ENCODE data around the gene SNAPC2. TPM values are rescaled to one million over a fixed set of nuclear protein-coding genes. Genes with fewer than 3 reads are reported as not detected.
A peak's percentile ranks its signal among the peaks of the same experiment; 100 is the strongest.

Gene SNAPC2
- total RNA-seq, 1 donor from 2014 or later, result 15.2 TPM

DNA sequence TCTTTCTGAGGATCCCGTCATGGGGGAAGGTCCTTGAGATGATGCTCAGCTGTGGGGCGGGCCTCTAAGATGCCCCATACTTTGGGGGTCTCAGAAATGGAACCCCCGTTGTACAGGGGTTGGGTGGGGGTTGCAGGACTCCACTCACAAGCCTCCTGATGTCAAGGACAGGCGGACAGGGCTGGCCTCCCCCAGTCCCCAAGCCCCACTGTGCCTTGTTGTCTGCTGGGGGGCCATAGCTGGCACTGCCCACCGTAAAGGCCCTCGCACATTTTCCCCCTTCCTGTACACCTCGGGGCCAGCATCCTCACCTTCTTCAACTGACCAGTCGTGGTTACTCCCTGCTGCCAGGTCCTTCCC is 2.7 kb downstream of the SNAPC2 start:
- FAIRE-seq (no peak), DNase-seq (ENCODE audit: low read depth) (no peak)
- Histone ChIP-seq H3K4me2 (ENCODE audit: low read length) (no peak overlapping the region), H4K20me1 (ENCODE audit: insufficient read depth, low read length) (peaks cover 17% of the 10 kb centered on the region), H3K9ac (ENCODE audit: low read length) (no peak overlapping the region), H3K27ac (ENCODE audit: low read depth, low read length) (no peak overlapping the region), H3K4me3 (ENCODE audit: insufficient read depth, low read depth, low read length) (no peak overlapping the region), H3K36me3 (ENCODE audit: insufficient read depth, low read length) (peaks cover 3% of the 10 kb centered on the region), H3K27me3 (ENCODE audit: insufficient read depth, low read length) (peaks cover 4% of the 10 kb centered on the region), H3K9me3 (ENCODE audit: insufficient read depth, low read depth, low read length) (no peaks in the 10 kb centered on the region), H3K4me1 (ENCODE audit: insufficient read depth, low read length) (peaks cover 24% of the 10 kb centered on the region), H2AFZ (ENCODE audit: low read depth, low read length) (no peak overlapping the region), H3K79me2 (ENCODE audit: insufficient read depth, low read length) (peaks cover 6% of the 10 kb centered on the region)
- no peak overlapping the region for H3K4me3 Mint-ChIP-seq (ENCODE audit: unreplicated experiment)
- TF ChIP-seq EZH2 (IDR thresholded peaks at IDR 0.05; ENCODE audit: insufficient read depth, low read length), result no peak
- TF ChIP-seq, protein P1, sequence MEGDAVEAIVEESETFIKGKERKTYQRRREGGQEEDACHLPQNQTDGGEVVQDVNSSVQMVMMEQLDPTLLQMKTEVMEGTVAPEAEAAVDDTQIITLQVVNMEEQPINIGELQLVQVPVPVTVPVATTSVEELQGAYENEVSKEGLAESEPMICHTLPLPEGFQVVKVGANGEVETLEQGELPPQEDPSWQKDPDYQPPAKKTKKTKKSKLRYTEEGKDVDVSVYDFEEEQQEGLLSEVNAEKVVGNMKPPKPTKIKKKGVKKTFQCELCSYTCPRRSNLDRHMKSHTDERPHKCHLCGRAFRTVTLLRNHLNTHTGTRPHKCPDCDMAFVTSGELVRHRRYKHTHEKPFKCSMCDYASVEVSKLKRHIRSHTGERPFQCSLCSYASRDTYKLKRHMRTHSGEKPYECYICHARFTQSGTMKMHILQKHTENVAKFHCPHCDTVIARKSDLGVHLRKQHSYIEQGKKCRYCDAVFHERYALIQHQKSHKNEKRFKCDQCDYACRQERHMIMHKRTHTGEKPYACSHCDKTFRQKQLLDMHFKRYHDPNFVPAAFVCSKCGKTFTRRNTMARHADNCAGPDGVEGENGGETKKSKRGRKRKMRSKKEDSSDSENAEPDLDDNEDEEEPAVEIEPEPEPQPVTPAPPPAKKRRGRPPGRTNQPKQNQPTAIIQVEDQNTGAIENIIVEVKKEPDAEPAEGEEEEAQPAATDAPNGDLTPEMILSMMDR (IDR thresholded peaks at IDR 0.05; ENCODE audit: insufficient read depth, low read depth, low read length), result no peak
- peaks cover 2% of the 10 kb centered on the region for H3K36me3 Mint-ChIP-seq (ENCODE audit: low read depth, unreplicated experiment)
- no peaks in the 10 kb centered on the region for H3K27me3 Mint-ChIP-seq (ENCODE audit: low read depth, unreplicated experiment)
- H3K4me1 Mint-ChIP-seq (ENCODE audit: low read depth, unreplicated experiment), result peaks cover 8% of the 10 kb centered on the region
- no peaks in the 10 kb centered on the region for H3K9me3 Mint-ChIP-seq (ENCODE audit: unreplicated experiment)
- H3K27ac Mint-ChIP-seq (ENCODE audit: unreplicated experiment), result peak overlapping the region; percentile 77

DNA sequence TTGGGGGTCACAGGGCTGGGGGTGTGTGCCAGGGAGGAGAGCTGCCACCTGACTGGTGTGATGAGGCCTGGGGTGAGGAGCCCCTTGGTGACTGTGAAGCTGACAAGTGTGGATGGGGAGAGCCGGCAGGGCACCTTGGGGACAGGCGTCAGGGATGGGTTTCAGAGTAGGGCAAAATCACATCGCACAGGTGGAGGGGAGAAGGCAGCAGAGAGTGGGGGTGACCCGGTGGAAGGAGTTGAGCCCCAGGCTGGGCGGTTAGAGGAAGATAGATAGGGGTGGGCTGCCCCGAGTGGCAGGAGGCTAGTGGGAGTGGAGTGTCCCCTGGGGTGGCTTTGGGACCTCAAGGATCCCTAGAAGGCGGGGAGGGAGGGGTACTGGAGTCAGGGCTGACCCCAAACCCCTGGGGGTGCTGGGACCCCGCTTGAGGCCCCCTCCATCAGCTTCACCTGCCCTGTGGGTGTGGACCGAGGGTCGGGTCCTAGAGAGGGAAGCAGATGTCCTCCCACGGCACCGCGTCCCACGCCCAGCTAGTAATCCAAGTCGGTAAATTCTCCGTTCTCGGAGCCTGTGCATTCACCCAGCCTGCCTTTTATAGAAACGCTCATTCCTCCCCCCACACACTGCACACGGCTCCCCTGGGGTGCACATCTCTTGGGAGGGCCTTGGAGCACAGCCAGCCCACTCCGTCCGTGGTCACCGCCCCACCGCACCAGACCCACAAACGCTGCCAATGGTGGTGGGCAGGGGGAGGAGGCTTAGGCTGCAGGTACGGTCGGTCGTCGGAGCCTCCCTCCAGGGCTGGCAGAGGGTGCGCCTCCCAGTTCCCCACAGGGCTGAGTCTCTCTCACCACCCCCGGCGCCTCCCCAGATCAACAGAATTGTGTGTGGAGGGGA is 3.4 kb downstream of the SNAPC2 start:
- FAIRE-seq, result no peak
- Histone ChIP-seq H3K4me2 (ENCODE audit: low read length) (no peak overlapping the region), H3K36me3 (ENCODE audit: insufficient read depth, low read length) (peaks cover 3% of the 10 kb centered on the region), H3K9ac (ENCODE audit: low read length) (no peak overlapping the region), H3K9me3 (ENCODE audit: insufficient read depth, low read depth, low read length) (no peaks in the 10 kb centered on the region), H3K4me1 (ENCODE audit: insufficient read depth, low read length) (peaks cover 32% of the 10 kb centered on the region), H3K27ac (ENCODE audit: low read depth, low read length) (no peak overlapping the region), H4K20me1 (ENCODE audit: insufficient read depth, low read length) (peaks cover 17% of the 10 kb centered on the region), H3K27me3 (ENCODE audit: insufficient read depth, low read length) (peaks cover 1% of the 10 kb centered on the region), H3K4me3 (ENCODE audit: insufficient read depth, low read depth, low read length) (no peak overlapping the region), H2AFZ (ENCODE audit: low read depth, low read length) (no peak overlapping the region), H3K79me2 (ENCODE audit: insufficient read depth, low read length) (peaks cover 6% of the 10 kb centered on the region)
- H3K27ac Mint-ChIP-seq (ENCODE audit: unreplicated experiment), result peak overlapping the region; percentile 77
- H3K9me3 Mint-ChIP-seq (ENCODE audit: unreplicated experiment), result no peaks in the 10 kb centered on the region
- H3K27me3 Mint-ChIP-seq (ENCODE audit: low read depth, unreplicated experiment), result no peaks in the 10 kb centered on the region
- TF ChIP-seq, protein P1 (IDR thresholded peaks at IDR 0.05; ENCODE audit: insufficient read depth, low read depth, low read length), result no peak
- no peak for TF ChIP-seq EZH2 (IDR thresholded peaks at IDR 0.05; ENCODE audit: insufficient read depth, low read length)
- peaks cover 6% of the 10 kb centered on the region for H3K36me3 Mint-ChIP-seq (ENCODE audit: low read depth, unreplicated experiment)
- peak overlapping the region; percentile 50 for H3K4me3 Mint-ChIP-seq (ENCODE audit: unreplicated experiment)
- no peak for DNase-seq (ENCODE audit: low read depth)
- H3K4me1 Mint-ChIP-seq (ENCODE audit: low read depth, unreplicated experiment), result peaks cover 13% of the 10 kb centered on the region

DNA sequence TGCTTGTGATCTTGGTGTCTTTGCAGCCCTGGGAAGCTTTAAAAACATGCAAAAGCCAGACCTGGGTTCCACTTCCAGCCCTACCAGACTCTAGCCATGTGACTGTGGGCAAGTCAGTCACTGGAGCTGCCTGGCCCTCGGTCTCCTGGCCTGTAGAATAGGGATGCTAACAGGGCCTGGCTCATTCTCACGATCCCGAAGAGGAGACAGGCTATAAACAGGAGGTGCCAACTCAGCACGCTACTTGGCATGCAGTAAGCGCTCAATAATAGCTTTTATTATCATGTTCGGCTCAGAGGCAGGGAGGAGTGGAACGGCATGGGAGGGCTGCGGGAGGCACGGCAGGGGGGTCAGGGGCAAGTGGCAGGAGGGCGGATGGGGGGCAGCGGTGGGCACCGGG is 4.1 kb downstream of the SNAPC2 start:
- H3K9me3 Mint-ChIP-seq (ENCODE audit: unreplicated experiment), result no peaks in the 10 kb centered on the region
- H3K4me2 ChIP-seq (ENCODE audit: low read length), result peak overlapping the region; percentile 79
- no peak overlapping the region for H2AFZ ChIP-seq (ENCODE audit: low read depth, low read length)
- peaks cover 39% of the 10 kb centered on the region for H3K4me1 ChIP-seq (ENCODE audit: insufficient read depth, low read length)
- no peak overlapping the region for H3K9ac ChIP-seq (ENCODE audit: low read length)
- no peaks in the 10 kb centered on the region for H3K27me3 Mint-ChIP-seq (ENCODE audit: low read depth, unreplicated experiment)
- no peak for DNase-seq (ENCODE audit: low read depth)
- no peak overlapping the region for H3K27ac Mint-ChIP-seq (ENCODE audit: unreplicated experiment)
- peaks cover 7% of the 10 kb centered on the region for H3K36me3 Mint-ChIP-seq (ENCODE audit: low read depth, unreplicated experiment)
- H4K20me1 ChIP-seq (ENCODE audit: insufficient read depth, low read length), result peaks cover 21% of the 10 kb centered on the region
- no peaks in the 10 kb centered on the region for H3K9me3 ChIP-seq (ENCODE audit: insufficient read depth, low read depth, low read length)
- no peak overlapping the region for H3K4me3 Mint-ChIP-seq (ENCODE audit: unreplicated experiment)
- no peak overlapping the region for H3K4me3 ChIP-seq (ENCODE audit: insufficient read depth, low read depth, low read length)
- H3K36me3 ChIP-seq (ENCODE audit: insufficient read depth, low read length), result peaks cover 3% of the 10 kb centered on the region
- no peak for FAIRE-seq
- H3K27ac ChIP-seq (ENCODE audit: low read depth, low read length), result no peak overlapping the region
- H3K79me2 ChIP-seq (ENCODE audit: insufficient read depth, low read length), result peaks cover 6% of the 10 kb centered on the region
- no peaks in the 10 kb centered on the region for H3K27me3 ChIP-seq (ENCODE audit: insufficient read depth, low read length)
- TF ChIP-seq, protein P1 (IDR thresholded peaks at IDR 0.05; ENCODE audit: insufficient read depth, low read depth, low read length), result no peak
- TF ChIP-seq EZH2 (IDR thresholded peaks at IDR 0.05; ENCODE audit: insufficient read depth, low read length), result no peak
- peaks cover 19% of the 10 kb centered on the region for H3K4me1 Mint-ChIP-seq (ENCODE audit: low read depth, unreplicated experiment)

Measured in astrocyte (in vitro differentiated cells and primary cell).